SIG-M5 (cell line): ENCODE data around the gene DCPS.
A peak's percentile ranks its signal among the peaks of the same experiment; 100 is the strongest.
"Not testable (repeated sequence)": the region's sequence is repeated elsewhere in the genome, so short reads cannot be mapped to it uniquely, and the experiment has no call there.

Experiments used
- DNase-seq: peaks from one replicate; lab custom pipeline; 2025; lab: John Stamatoyannopoulos, UW

The DCPS gene

GRCh38 chr11:126345759-126346585 lies 42.1 kb downstream of the DCPS start:
- DNase-seq, result peak; percentile 73

GRCh38 chr11:126346586-126346940 lies 42.7 kb downstream of the DCPS start:
- no peak for DNase-seq

- not testable (repeated sequence) for DNase-seq
Observed at GRCh38 chr11:126346946-126347345, 43.1 kb downstream of the DCPS start.

GRCh38 chr11:126347751-126348668 lies 44.1 kb downstream of the DCPS start:
- DNase-seq, result no peak

GRCh38 chr11:126348806-126349582 lies 45.1 kb downstream of the DCPS start:
- no peak for DNase-seq

GRCh38 chr11:126350836-126351235 lies 47.0 kb downstream of the DCPS start:
- DNase-seq, result no peak

GRCh38 chr11:126352163-126352562 lies 48.3 kb downstream of the DCPS start:
- DNase-seq, result no peak

GRCh38 chr11:126352934-126353801 lies 49.3 kb downstream of the DCPS start:
- peak; percentile 60 for DNase-seq

GRCh38 chr11:126354631-126355323 lies 50.9 kb downstream of the DCPS start:
- DNase-seq, result no peak

GRCh38 chr11:126355324-126355925 lies 51.6 kb downstream of the DCPS start, which contains the start of gene ST3GAL4:
ST3GAL4 (plus strand) TSS chr11:126355686; CDS start chr11:126406156, 50,470 bp downstream.
- no peak for DNase-seq

GRCh38 chr11:126355926-126356897 lies 52.4 kb downstream of the DCPS start:
- no peak for DNase-seq

- DNase-seq, result no peak
Observed at GRCh38 chr11:126357055-126357962, 53.4 kb downstream of the DCPS start.

GRCh38 chr11:126357969-126358762 lies 54.3 kb downstream of the DCPS start:
- no peak for DNase-seq

GRCh38 chr11:126358763-126359160 lies 54.9 kb downstream of the DCPS start:
- no peak for DNase-seq

GRCh38 chr11:126359431-126360048 lies 55.7 kb downstream of the DCPS start:
- no peak for DNase-seq

- no peak for DNase-seq
Observed at GRCh38 chr11:126360049-126360446, 56.2 kb downstream of the DCPS start.
